HUDEP-2 (cell line): ENCODE data around the gene SHROOM4.

Source experiments
- DNase-seq, 76 experiments: peaks; one replicate each; lab custom pipeline; 2025; ENCODE audit not compliant: unreplicated experiment in 76 of 76; lab: John Stamatoyannopoulos, UW

SHROOM4 gene

GRCh38 chrX:50622751-50623150, 191.2 kb downstream of the SHROOM4 start:
- no peak for DNase-seq

- no peak for DNase-seq
Observed at GRCh38 chrX:50618788-50619558, 195.0 kb downstream of the SHROOM4 start.

GRCh38 chrX:50617183-50617582, 196.8 kb downstream of the SHROOM4 start:
- no peak for DNase-seq

GRCh38 chrX:50615570-50616158, 198.3 kb downstream of the SHROOM4 start:
- DNase-seq: no peak

- no peak for DNase-seq
Observed at GRCh38 chrX:50614460-50614859, 199.5 kb downstream of the SHROOM4 start.

- no peak for DNase-seq
Observed at GRCh38 chrX:50613846-50614245, 200.1 kb downstream of the SHROOM4 start.

GRCh38 chrX:50609796-50610195, 204.2 kb downstream of the SHROOM4 start:
- no peak for DNase-seq

GRCh38 chrX:50606300-50606950, 207.6 kb downstream of the SHROOM4 start:
- DNase-seq: no peak

GRCh38 chrX:50596056-50596455, 217.9 kb downstream of the SHROOM4 start:
- DNase-seq: no peak

- no peak for DNase-seq
Observed at GRCh38 chrX:50594788-50595187, 219.2 kb downstream of the SHROOM4 start.

- DNase-seq: no peak
Observed at GRCh38 chrX:50586980-50587379, 227.0 kb downstream of the SHROOM4 start.

GRCh38 chrX:50586407-50586806, 227.6 kb downstream of the SHROOM4 start:
- no peak for DNase-seq

GRCh38 chrX:50581405-50581804, 232.6 kb downstream of the SHROOM4 start:
- no peak for DNase-seq

GRCh38 chrX:50579955-50580354, 234.0 kb downstream of the SHROOM4 start:
- peak in 31 of 76 experiments; percentile 0 to 58 (median 3) for DNase-seq

GRCh38 chrX:50577326-50577725, 236.7 kb downstream of the SHROOM4 start:
- DNase-seq: no peak

- DNase-seq: no peak
Observed at GRCh38 chrX:50567636-50568035, 246.4 kb downstream of the SHROOM4 start.

- no peak for DNase-seq
Observed at GRCh38 chrX:50565718-50566117, 248.3 kb downstream of the SHROOM4 start.
